ENCODE results near the gene SLC22A23. TPM values are rescaled to one million over a fixed set of nuclear protein-coding genes. Genes with fewer than 3 reads are reported as not detected.

The SLC22A23 gene
- total and polyA plus RNA-seq, 4 donors: 4.9 to 45.4 (median 19.7) TPM

GRCh38 chr6:3364391-3364790 lies 92.5 kb downstream of the SLC22A23 start:
- H3K4me1 ChIP-seq (ENCODE audit: control insufficient read depth in 4 of 4, insufficient read depth in 4 of 4, low read length in 3 of 4): peaks cover 17 to 61% (median 52%) of the 10 kb centered on the region in 4 donors
- WGBS: 47% methylated on average over 7 of the region's 7 CpGs
- TF ChIP-seq SP1 (IDR thresholded peaks at IDR 0.05) (peak; percentile 64), RXRA (IDR thresholded peaks at IDR 0.05) (peak; percentile 86 to 92), FOXA2 (IDR thresholded peaks at IDR 0.05) (no peak), RAD21 (IDR thresholded peaks at IDR 0.05) (peak; percentile 12 to 29), JUND (IDR thresholded peaks at IDR 0.05) (peak in 1 of 2 donors; percentile 16), YY1 (IDR thresholded peaks at IDR 0.05) (no peak), FOXA1 (IDR thresholded peaks at IDR 0.05) (no peak), HNF4A (conservative IDR thresholded peaks at IDR 0.05) (peak; percentile 42 to 46)
- TF ChIP-seq, protein P1, sequence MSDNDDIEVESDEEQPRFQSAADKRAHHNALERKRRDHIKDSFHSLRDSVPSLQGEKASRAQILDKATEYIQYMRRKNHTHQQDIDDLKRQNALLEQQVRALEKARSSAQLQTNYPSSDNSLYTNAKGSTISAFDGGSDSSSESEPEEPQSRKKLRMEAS (IDR thresholded peaks at IDR 0.05): peak; percentile 41
- TF ChIP-seq, protein P2, sequence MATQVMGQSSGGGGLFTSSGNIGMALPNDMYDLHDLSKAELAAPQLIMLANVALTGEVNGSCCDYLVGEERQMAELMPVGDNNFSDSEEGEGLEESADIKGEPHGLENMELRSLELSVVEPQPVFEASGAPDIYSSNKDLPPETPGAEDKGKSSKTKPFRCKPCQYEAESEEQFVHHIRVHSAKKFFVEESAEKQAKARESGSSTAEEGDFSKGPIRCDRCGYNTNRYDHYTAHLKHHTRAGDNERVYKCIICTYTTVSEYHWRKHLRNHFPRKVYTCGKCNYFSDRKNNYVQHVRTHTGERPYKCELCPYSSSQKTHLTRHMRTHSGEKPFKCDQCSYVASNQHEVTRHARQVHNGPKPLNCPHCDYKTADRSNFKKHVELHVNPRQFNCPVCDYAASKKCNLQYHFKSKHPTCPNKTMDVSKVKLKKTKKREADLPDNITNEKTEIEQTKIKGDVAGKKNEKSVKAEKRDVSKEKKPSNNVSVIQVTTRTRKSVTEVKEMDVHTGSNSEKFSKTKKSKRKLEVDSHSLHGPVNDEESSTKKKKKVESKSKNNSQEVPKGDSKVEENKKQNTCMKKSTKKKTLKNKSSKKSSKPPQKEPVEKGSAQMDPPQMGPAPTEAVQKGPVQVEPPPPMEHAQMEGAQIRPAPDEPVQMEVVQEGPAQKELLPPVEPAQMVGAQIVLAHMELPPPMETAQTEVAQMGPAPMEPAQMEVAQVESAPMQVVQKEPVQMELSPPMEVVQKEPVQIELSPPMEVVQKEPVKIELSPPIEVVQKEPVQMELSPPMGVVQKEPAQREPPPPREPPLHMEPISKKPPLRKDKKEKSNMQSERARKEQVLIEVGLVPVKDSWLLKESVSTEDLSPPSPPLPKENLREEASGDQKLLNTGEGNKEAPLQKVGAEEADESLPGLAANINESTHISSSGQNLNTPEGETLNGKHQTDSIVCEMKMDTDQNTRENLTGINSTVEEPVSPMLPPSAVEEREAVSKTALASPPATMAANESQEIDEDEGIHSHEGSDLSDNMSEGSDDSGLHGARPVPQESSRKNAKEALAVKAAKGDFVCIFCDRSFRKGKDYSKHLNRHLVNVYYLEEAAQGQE (IDR thresholded peaks at IDR 0.05): no peak
- H3K4me3 ChIP-seq (ENCODE audit: low read depth in 1 of 3, low read length in 3 of 3): no peak overlapping the region
- DNase-seq (ENCODE audit: low spot score): no peak
- no peak overlapping the region for H3K9ac ChIP-seq (ENCODE audit: low read depth in 1 of 2, low read length in 2 of 2)
- H3K27ac ChIP-seq (ENCODE audit: low read depth in 1 of 2, low read length in 2 of 2): peak overlapping the region; percentile 50 to 63
- H3K36me3 ChIP-seq (ENCODE audit: control insufficient read depth in 4 of 4, insufficient read depth in 3 of 4, low read depth in 1 of 4, low read length in 3 of 4): no peaks in the 10 kb centered on the region
- H3K27me3 ChIP-seq (ENCODE audit: control insufficient read depth in 4 of 4, insufficient read depth in 4 of 4, low read length in 3 of 4): no peaks in the 10 kb centered on the region
- H3K9me3 ChIP-seq (ENCODE audit: control insufficient read depth in 4 of 4, low read length in 3 of 4): no peaks in the 10 kb centered on the region

DNA sequence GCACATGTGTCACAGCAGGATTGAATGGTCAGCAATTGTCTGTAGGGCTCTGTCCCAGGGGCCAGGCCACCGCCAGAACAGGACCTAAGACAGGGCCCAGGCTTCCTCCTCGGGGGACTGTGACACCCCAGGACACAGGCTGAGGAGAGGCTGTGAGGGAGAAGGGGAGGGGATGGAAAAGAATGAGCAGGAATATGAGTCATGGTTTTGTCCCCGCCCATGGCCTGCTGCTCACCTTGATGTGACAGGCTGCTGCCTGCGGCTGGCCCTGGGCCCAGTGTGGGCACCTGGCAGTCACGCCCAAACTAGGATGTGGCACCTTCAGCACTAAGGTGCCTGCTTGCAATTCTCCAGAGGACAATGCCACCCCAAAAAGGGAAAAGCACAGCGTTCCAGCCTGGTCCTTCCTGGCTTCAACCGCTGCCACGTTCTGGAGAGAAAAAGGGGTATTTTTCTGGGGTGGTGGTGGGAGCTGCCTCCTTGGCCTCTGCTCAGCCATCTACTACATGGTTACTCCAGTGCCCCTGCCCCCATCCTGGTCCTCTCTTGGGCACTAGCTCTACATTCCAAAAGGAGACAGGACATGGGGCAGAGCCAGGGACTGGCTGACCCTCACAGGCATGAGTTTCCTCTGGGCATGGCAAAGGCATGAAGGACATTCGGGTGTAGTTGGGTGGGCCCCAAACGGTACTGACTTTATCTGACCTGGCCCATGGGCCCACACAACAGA lies 93.4 kb downstream of the SLC22A23 start:
- H3K27ac ChIP-seq (ENCODE audit: low read depth in 1 of 2, low read length in 2 of 2): peak overlapping the region; percentile 65 to 70
- H3K9ac ChIP-seq (ENCODE audit: low read depth in 1 of 2, low read length in 2 of 2): no peak overlapping the region
- H3K36me3 ChIP-seq (ENCODE audit: control insufficient read depth in 4 of 4, insufficient read depth in 3 of 4, low read depth in 1 of 4, low read length in 3 of 4): no peaks in the 10 kb centered on the region
- no peak overlapping the region for H3K4me3 ChIP-seq (ENCODE audit: low read depth in 1 of 3, low read length in 3 of 3)
- H3K27me3 ChIP-seq (ENCODE audit: control insufficient read depth in 4 of 4, insufficient read depth in 4 of 4, low read length in 3 of 4): no peaks in the 10 kb centered on the region
- H3K4me1 ChIP-seq (ENCODE audit: control insufficient read depth in 4 of 4, insufficient read depth in 4 of 4, low read length in 3 of 4): peaks cover 15 to 56% (median 47%) of the 10 kb centered on the region in 4 donors
- H3K9me3 ChIP-seq (ENCODE audit: control insufficient read depth in 4 of 4, low read length in 3 of 4): no peaks in the 10 kb centered on the region
- DNase-seq (ENCODE audit: low spot score): no peak
- WGBS: 68% methylated on average over 10 of the region's 10 CpGs
- no peak for TF ChIP-seq RAD21 (IDR thresholded peaks at IDR 0.05)
- peak in 1 of 2 donors; percentile 79 for TF ChIP-seq JUND (IDR thresholded peaks at IDR 0.05)
- TF ChIP-seq HNF4A (conservative IDR thresholded peaks at IDR 0.05): peak in 1 of 2 donors; percentile 16
- TF ChIP-seq YY1 (IDR thresholded peaks at IDR 0.05): no peak
- TF ChIP-seq EGR1 (IDR thresholded peaks at IDR 0.05; ENCODE audit: low read depth in 2 of 2): no peak
- TF ChIP-seq SP1 (IDR thresholded peaks at IDR 0.05): no peak
- no peak for TF ChIP-seq FOXA2 (IDR thresholded peaks at IDR 0.05)
- TF ChIP-seq, protein P3, sequence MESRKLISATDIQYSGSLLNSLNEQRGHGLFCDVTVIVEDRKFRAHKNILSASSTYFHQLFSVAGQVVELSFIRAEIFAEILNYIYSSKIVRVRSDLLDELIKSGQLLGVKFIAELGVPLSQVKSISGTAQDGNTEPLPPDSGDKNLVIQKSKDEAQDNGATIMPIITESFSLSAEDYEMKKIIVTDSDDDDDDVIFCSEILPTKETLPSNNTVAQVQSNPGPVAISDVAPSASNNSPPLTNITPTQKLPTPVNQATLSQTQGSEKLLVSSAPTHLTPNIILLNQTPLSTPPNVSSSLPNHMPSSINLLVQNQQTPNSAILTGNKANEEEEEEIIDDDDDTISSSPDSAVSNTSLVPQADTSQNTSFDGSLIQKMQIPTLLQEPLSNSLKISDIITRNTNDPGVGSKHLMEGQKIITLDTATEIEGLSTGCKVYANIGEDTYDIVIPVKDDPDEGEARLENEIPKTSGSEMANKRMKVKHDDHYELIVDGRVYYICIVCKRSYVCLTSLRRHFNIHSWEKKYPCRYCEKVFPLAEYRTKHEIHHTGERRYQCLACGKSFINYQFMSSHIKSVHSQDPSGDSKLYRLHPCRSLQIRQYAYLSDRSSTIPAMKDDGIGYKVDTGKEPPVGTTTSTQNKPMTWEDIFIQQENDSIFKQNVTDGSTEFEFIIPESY (IDR thresholded peaks at IDR 0.05): no peak
- TF ChIP-seq, protein P1 (IDR thresholded peaks at IDR 0.05): no peak
- TF ChIP-seq TAF1 (conservative IDR thresholded peaks at IDR 0.05): no peak
- TF ChIP-seq, protein P4, sequence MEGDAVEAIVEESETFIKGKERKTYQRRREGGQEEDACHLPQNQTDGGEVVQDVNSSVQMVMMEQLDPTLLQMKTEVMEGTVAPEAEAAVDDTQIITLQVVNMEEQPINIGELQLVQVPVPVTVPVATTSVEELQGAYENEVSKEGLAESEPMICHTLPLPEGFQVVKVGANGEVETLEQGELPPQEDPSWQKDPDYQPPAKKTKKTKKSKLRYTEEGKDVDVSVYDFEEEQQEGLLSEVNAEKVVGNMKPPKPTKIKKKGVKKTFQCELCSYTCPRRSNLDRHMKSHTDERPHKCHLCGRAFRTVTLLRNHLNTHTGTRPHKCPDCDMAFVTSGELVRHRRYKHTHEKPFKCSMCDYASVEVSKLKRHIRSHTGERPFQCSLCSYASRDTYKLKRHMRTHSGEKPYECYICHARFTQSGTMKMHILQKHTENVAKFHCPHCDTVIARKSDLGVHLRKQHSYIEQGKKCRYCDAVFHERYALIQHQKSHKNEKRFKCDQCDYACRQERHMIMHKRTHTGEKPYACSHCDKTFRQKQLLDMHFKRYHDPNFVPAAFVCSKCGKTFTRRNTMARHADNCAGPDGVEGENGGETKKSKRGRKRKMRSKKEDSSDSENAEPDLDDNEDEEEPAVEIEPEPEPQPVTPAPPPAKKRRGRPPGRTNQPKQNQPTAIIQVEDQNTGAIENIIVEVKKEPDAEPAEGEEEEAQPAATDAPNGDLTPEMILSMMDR (IDR thresholded peaks at IDR 0.05; ENCODE audit: low read depth, low read length, missing input control): no peak
- peak; percentile 35 to 47 for TF ChIP-seq RXRA (IDR thresholded peaks at IDR 0.05)
- no peak for TF ChIP-seq ATF3 (IDR thresholded peaks at IDR 0.05)
- TF ChIP-seq NR2F2 (IDR thresholded peaks at IDR 0.05): no peak
- TF ChIP-seq, protein P2 (IDR thresholded peaks at IDR 0.05): no peak
- no peak for TF ChIP-seq HNF4G (IDR thresholded peaks at IDR 0.05)
- no peak for TF ChIP-seq FOXA1 (IDR thresholded peaks at IDR 0.05)
- no peak for TF ChIP-seq GABPA (IDR thresholded peaks at IDR 0.05 in 1 of 2, conservative IDR thresholded peaks at IDR 0.05 in 1 of 2)
